GM21825 (cell line): ENCODE measurements around the gene NLE1.

Experiments
- ATAC-seq: cut with Tn5 transposase; IDR thresholded peaks from one replicate; pipeline ENCODE4 v1.9.1; 2021; ENCODE audit warnings: mild to moderate bottlenecking, moderate library complexity; ENCODE audit not compliant: unreplicated experiment

Gene NLE1

GRCh38 chr17:35087731-35088355, 54.3 kb downstream of the NLE1 start:
- no peak for ATAC-seq

GRCh38 chr17:35086931-35087573, 55.1 kb downstream of the NLE1 start:
- no peak for ATAC-seq

DNA sequence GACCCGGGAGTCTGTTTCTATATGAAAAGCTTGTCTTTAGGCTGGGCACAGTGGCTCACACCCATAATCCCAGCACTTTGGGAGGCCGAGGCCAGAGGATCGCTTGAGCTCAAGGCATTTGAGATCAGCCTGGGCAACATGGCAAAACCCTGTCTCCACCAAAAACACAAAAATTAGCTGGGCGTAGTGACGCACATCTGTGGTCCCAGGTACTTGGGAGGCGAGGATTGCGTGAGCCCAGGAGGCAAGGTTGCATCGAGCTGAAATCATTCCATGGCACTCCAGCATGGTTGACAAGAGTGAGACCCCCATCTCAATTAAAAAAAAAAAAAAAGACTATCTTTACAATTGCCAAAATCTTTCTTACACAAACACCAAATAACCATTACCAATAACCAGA, 55.9 kb downstream of the NLE1 start:
- no peak for ATAC-seq

DNA sequence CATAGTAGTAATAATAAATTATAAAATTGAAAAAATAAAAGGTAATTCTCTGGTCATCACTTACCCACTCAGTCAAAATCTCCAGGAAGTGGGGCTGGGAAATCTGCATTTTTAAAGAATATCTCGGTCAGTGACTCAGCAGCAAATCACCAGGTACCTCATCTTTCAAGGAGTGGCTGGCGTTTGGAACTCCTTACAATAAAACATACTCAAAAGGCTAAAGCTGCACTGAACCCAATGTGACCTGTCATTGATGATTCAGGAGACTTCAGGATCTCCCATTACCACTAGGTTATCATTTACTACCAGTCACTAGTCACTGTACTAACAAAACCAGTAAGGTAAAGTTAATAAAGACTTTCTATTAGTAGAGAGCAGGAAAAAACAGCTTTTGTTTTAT, 57.1 kb downstream of the NLE1 start:
- no peak for ATAC-seq

DNA sequence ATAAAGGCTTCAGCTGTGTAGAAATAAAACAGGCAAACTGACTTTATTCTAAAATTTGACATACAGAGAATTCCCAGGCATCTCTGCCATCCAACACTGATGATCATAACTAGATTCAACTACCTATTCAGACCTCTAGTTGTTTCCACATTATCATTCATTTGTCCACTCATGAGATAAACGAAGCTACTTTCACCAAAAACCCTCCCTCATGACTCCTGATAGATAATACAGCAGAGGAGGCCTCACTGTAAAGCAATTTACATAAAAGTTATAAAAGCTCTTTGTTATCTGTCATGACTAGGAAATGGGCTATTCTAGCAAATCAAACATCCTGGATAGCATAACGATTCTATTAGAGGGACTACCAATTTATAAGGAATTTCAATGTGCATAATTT, 59.0 kb downstream of the NLE1 start:
- no peak for ATAC-seq

DNA sequence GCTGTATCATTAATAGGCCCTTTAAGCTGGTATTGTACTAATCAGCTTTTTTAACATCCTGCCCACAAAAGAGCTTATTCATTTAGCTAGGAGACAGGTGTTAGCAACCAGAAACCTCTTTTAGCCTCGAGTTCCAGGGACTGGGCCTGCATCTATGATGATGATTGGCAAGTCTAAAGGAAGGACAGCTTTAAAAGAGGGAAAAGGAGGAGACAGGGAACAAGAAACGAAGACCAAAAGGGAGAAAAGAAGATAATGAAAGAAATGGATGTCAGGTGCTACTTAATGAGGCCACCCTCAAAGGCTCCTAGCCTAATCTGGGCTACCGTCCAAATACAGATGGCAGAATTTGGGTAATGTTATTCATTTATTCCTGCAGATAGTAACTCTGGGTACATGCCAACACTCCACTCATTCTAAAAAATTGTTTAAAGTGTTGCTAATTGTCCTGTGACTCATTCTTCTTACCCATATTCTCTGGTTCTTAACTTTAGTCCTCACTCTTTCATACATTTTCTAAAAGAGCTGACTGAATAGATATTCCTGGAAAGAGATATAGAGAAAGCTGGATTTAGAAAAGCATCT, 59.9 kb downstream of the NLE1 start:
- ATAC-seq: no peak

- no peak for ATAC-seq
Observed at GRCh38 chr17:35081638-35082037, 60.5 kb downstream of the NLE1 start.

DNA sequence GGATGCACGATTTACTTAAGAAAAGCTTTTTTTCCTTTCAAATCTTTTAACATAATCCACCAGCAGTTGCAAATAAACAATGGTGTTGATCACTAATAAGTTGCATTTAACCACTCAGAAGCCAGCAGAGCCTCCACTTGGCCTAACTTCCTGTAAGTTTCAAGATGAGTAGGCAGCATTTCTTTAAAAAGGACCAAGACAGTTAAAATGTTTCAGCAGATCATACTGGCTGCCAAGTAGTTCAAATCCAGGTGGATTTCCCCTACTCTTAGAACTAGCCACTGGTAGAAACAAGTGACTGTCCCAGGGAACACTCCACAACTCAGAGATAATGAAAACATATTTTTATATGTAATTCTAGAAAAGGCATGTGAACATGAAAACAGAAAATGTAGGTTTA, 61.6 kb downstream of the NLE1 start:
- ATAC-seq: peak; percentile 51

DNA sequence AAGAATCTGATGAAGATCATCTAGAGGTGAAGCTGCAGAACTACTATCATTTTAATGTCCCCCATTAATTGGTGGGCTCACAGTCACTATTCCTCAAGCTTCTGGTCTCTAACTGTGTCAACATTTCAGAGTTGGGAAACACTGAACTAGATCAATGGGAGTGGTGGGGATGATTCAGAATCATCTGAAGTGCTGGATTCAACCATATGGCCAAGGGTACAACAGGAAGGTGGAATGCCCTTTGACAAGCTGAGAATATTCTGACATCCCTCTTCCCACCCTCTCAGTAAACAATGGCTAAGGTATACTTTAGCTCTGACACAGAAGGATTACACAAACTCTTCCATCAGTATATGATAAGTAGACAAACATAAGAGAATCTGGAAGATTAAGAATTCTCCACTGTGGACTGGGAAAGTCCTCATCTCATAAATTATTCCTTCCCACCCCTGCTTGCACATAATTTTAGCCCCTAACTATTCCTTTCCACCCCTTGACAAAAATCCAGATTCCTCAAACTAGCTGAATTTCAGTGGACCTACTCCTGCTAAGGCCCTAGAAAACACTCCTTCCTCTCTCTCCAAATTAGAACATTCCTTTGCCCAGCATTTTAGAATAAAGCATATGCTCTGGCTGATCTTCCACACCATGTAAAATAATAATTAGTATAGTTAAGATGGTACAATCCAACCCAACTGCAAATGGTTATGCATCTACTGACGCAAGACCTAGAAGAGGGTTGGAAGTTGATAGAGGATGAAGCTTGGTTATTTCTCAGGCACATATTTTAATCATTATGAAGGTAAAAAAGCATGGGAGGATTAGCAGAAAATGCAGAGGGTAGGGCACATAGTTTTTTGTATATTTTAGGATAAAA, 62.3 kb downstream of the NLE1 start:
- no peak for ATAC-seq
